GM23338 (cell line): ENCODE measurements around the gene RIBC2.

Experiments used
- EZH2 ChIP-seq: fragments of 200-600 bp; sonication (generic); IDR thresholded peaks from one replicate; pipeline ENCODE4 v1.8.0; 2017; ENCODE audit warnings: antibody characterized with exemption, mild to moderate bottlenecking, low read depth; ENCODE audit not compliant: unreplicated experiment
- EZH2phosphoT487 ChIP-seq: fragments of 200-600 bp; sonication (generic); IDR thresholded peaks from one replicate; pipeline ENCODE4 v1.8.1; 2018; ENCODE audit warnings: antibody characterized with exemption; ENCODE audit not compliant: unreplicated experiment
- POLR2AphosphoS5 ChIP-seq: IDR thresholded peaks from 2 replicates; pipeline ENCODE4 v1.6.1; 2016; ENCODE audit warnings: antibody characterized with exemption, low read depth
- ZNF114 ChIP-seq: fragments of 250-450 bp; sonication (Bioruptor Pico); IDR thresholded peaks from 2 replicates; pipeline ENCODE4 v1.5.0; 2020; ENCODE audit warnings: mild to moderate bottlenecking, moderate library complexity
- TF ChIP-seq, protein P1 (sequence below), 2 experiments: fragments of 200-600 bp in 1 of 2; sonication (generic) in 1 of 2; conservative IDR thresholded peaks; 2 replicates each; pipeline versions ENCODE4 v1.5.1 to v1.6.1; 2016 to 2017; ENCODE audit warnings: antibody characterized with exemption in 2 of 2, low read depth in 2 of 2, mild to moderate bottlenecking in 2 of 2, moderate library complexity in 1 of 2
- TF ChIP-seq, protein P2 (sequence below): fragments of 250-450 bp; sonication (Bioruptor Pico); IDR thresholded peaks from 2 replicates; pipeline ENCODE4 v1.5.0; 2020; ENCODE audit warnings: mild to moderate bottlenecking, moderate library complexity

DNA sequence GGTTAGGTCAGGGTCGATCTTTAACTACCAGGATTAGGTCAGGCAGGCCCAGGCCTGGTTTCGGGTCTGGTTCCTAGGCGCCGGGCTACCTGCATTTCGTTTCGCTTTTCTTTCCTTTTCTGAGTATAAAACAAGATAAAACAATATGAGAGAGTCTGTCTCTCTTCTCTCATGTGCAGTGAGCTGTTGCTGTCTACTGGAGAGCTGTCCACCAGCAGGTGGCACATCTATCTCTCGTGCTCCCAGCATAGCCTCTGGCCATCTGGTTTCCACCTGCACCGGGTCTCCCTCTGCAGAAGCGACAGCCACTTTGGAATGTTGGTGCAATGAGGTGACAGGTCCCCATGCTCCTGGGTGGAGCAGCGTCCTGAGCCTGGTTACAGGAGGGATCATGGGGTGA, 27.6 kb downstream of the RIBC2 start:
- TF ChIP-seq, protein P1, sequence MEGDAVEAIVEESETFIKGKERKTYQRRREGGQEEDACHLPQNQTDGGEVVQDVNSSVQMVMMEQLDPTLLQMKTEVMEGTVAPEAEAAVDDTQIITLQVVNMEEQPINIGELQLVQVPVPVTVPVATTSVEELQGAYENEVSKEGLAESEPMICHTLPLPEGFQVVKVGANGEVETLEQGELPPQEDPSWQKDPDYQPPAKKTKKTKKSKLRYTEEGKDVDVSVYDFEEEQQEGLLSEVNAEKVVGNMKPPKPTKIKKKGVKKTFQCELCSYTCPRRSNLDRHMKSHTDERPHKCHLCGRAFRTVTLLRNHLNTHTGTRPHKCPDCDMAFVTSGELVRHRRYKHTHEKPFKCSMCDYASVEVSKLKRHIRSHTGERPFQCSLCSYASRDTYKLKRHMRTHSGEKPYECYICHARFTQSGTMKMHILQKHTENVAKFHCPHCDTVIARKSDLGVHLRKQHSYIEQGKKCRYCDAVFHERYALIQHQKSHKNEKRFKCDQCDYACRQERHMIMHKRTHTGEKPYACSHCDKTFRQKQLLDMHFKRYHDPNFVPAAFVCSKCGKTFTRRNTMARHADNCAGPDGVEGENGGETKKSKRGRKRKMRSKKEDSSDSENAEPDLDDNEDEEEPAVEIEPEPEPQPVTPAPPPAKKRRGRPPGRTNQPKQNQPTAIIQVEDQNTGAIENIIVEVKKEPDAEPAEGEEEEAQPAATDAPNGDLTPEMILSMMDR (conservative IDR thresholded peaks at IDR 0.05; ENCODE audit: low read depth in 2 of 2) = peak; percentile 61 to 80
- TF ChIP-seq EZH2phosphoT487 = no peak
- no peak for TF ChIP-seq EZH2
- TF ChIP-seq ZNF114 (CRISPR knock-in tag) = no peak
- no peak for TF ChIP-seq POLR2AphosphoS5
- TF ChIP-seq, protein P2, sequence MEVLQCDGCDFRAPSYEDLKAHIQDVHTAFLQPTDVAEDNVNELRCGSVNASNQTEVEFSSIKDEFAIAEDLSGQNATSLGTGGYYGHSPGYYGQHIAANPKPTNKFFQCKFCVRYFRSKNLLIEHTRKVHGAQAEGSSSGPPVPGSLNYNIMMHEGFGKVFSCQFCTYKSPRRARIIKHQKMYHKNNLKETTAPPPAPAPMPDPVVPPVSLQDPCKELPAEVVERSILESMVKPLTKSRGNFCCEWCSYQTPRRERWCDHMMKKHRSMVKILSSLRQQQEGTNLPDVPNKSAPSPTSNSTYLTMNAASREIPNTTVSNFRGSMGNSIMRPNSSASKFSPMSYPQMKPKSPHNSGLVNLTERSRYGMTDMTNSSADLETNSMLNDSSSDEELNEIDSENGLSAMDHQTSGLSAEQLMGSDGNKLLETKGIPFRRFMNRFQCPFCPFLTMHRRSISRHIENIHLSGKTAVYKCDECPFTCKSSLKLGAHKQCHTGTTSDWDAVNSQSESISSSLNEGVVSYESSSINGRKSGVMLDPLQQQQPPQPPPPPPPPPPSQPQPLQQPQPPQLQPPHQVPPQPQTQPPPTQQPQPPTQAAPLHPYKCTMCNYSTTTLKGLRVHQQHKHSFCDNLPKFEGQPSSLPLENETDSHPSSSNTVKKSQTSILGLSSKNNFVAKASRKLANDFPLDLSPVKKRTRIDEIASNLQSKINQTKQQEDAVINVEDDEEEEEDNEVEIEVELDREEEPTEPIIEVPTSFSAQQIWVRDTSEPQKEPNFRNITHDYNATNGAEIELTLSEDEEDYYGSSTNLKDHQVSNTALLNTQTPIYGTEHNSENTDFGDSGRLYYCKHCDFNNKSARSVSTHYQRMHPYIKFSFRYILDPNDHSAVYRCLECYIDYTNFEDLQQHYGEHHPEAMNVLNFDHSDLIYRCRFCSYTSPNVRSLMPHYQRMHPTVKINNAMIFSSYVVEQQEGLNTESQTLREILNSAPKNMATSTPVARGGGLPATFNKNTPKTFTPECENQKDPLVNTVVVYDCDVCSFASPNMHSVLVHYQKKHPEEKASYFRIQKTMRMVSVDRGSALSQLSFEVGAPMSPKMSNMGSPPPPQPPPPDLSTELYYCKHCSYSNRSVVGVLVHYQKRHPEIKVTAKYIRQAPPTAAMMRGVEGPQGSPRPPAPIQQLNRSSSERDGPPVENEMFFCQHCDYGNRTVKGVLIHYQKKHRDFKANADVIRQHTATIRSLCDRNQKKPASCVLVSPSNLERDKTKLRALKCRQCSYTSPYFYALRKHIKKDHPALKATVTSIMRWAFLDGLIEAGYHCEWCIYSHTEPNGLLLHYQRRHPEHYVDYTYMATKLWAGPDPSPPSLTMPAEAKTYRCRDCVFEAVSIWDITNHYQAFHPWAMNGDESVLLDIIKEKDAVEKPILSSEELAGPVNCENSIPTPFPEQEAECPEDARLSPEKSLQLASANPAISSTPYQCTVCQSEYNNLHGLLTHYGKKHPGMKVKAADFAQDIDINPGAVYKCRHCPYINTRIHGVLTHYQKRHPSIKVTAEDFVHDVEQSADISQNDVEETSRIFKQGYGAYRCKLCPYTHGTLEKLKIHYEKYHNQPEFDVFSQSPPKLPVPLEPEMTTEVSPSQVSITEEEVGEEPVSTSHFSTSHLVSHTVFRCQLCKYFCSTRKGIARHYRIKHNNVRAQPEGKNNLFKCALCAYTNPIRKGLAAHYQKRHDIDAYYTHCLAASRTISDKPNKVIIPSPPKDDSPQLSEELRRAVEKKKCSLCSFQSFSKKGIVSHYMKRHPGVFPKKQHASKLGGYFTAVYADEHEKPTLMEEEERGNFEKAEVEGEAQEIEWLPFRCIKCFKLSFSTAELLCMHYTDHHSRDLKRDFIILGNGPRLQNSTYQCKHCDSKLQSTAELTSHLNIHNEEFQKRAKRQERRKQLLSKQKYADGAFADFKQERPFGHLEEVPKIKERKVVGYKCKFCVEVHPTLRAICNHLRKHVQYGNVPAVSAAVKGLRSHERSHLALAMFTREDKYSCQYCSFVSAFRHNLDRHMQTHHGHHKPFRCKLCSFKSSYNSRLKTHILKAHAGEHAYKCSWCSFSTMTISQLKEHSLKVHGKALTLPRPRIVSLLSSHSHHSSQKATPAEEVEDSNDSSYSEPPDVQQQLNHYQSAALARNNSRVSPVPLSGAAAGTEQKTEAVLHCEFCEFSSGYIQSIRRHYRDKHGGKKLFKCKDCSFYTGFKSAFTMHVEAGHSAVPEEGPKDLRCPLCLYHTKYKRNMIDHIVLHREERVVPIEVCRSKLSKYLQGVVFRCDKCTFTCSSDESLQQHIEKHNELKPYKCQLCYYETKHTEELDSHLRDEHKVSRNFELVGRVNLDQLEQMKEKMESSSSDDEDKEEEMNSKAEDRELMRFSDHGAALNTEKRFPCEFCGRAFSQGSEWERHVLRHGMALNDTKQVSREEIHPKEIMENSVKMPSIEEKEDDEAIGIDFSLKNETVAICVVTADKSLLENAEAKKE (CRISPR knock-in tag) = no peak
